Activated T-cell treated with anti-CD3 and anti-CD28 coated beads, Interleukin-2, amount 50 U/mL, for 4 hours (primary cell): ENCODE measurements around the gene RAE1. TPM values are rescaled to one million over a fixed set of nuclear protein-coding genes. Genes with fewer than 3 reads are reported as not detected.

Source experiments
- ATAC-seq, 2 donors: fragments of 200-7000 bp; cut with Tn5 transposase; one replicate each; pipeline ENCODE4 v1.10.0; 2021
- DNase-seq: peaks from one replicate; pipeline ENCODE4 v3.0.0-alpha.2; 2020
- H3K27me3 Mint-ChIP-seq: one replicate; pipeline ENCODE4 v1.8.0; 2021; ENCODE audit warnings: low read depth, mixed read lengths
- H3K36me3 Mint-ChIP-seq: one replicate; pipeline ENCODE4 v1.8.0; 2022; ENCODE audit warnings: mixed read lengths; ENCODE audit not compliant: insufficient read depth
- H3K4me1 Mint-ChIP-seq: one replicate; pipeline ENCODE4 v1.8.0; 2021; ENCODE audit warnings: low read depth, mixed read lengths
- H3K4me3 Mint-ChIP-seq: one replicate; pipeline ENCODE4 v1.8.0; 2021; ENCODE audit warnings: mild to moderate bottlenecking, moderate library complexity, mixed read lengths
- H3K9me3 Mint-ChIP-seq: one replicate; pipeline ENCODE4 v1.8.0; 2021; ENCODE audit warnings: mixed read lengths
- total RNA-seq, 3 donors: library from RNA; stranded (reverse); gene quantifications; one replicate each; pipeline ENCODE4 v1.2.1, GENCODE V29; 2021

The RAE1 gene
- total RNA-seq, 3 donors from 2014 or later: 64.7 to 73.8 (median 68.5) TPM

- Mint-ChIP-seq H3K36me3 (peaks cover 26% of the 10 kb centered on the region), H3K27me3 (no peaks in the 10 kb centered on the region), H3K9me3 (no peaks in the 10 kb centered on the region), H3K4me3 (no peak overlapping the region), H3K4me1 (peaks cover 70% of the 10 kb centered on the region)
- DNase-seq: no peak
- ATAC-seq: no peak
Measured at GRCh38 chr20:57401565-57401918, 50.5 kb downstream of the RAE1 start.

DNA sequence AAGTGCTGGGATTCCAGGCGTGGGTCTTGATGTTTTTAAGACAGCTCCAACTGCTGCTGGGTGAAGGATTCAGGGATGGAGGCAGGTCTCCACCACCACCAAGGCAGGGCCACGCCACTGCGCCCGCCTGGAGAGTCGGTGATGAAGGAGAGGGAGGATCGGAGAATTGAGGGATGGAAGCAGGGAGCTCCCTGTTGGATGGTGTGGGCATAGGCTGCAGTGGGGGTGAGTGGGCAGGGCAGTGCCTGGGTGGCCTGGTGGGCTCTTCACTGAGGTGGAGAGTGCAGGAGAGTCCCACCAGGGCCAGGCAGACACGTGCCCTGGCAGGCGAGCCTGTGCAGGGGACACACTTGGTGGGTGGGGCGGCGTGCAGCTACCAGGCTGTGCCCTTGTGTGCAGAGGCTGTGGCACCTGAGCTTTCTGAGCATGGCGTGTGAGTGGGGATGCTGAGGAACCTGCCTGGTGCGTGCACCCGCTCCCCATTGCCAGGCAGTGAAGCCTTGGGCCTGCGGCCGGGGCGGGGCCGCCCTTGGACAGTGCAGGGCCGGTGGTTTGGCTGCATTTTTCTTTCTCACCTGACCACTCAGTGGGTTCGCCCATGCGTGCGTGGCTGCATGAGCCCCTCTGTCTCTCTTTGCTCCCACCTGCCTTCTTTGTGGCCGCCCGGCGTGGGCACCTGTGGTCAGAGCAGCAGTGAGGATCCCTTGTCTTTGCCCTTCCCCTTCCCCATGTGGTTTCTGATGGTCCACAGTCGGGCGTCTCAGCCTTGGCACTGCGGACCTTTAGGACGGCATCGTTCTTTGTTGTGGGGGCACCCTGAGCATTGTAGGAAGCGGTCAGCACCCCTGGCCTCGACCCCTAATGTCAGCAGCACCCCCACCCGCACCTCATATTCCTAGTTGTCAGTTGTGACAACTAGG, 51.4 kb downstream of the RAE1 start:
- H3K4me3 Mint-ChIP-seq: no peak overlapping the region
- DNase-seq (no peak), ATAC-seq (no peak)
- no peaks in the 10 kb centered on the region for H3K9me3 Mint-ChIP-seq
- peaks cover 61% of the 10 kb centered on the region for H3K4me1 Mint-ChIP-seq
- peaks cover 24% of the 10 kb centered on the region for H3K36me3 Mint-ChIP-seq
- H3K27me3 Mint-ChIP-seq: no peaks in the 10 kb centered on the region

- H3K9me3 Mint-ChIP-seq: no peaks in the 10 kb centered on the region
- no peak for DNase-seq
- H3K36me3 Mint-ChIP-seq: peaks cover 31% of the 10 kb centered on the region
- peaks cover 55% of the 10 kb centered on the region for H3K4me1 Mint-ChIP-seq
- no peak overlapping the region for H3K4me3 Mint-ChIP-seq
- no peak for ATAC-seq
- H3K27me3 Mint-ChIP-seq: no peaks in the 10 kb centered on the region
Measured at GRCh38 chr20:57403216-57403615, 52.2 kb downstream of the RAE1 start.

DNA sequence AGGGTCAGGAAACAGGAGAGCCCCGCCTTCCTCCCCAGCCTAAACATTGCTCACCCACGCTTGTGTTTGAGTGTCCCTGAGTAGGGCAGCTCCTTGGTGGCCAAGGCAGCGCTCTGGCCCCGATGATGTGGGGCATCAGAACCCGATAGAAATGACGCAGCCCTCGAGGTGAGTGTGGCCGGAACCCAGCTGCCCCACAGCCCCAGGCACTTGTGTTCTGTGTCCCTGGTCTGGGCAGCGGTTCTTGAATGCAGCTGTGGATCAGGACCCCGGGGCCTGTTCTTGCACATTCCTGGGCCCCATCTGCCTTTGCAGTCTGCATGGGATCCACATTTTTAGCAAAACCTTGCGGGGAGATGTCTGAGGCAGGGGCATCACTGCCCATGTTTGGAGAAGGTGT, 53.0 kb downstream of the RAE1 start:
- H3K4me1 Mint-ChIP-seq: peaks cover 48% of the 10 kb centered on the region
- no peak overlapping the region for H3K4me3 Mint-ChIP-seq
- H3K36me3 Mint-ChIP-seq: peaks cover 27% of the 10 kb centered on the region
- ATAC-seq (no peak), DNase-seq (no peak)
- no peaks in the 10 kb centered on the region for H3K9me3 Mint-ChIP-seq
- no peaks in the 10 kb centered on the region for H3K27me3 Mint-ChIP-seq

- Mint-ChIP-seq H3K27me3 (no peaks in the 10 kb centered on the region), H3K9me3 (no peaks in the 10 kb centered on the region), H3K4me3 (no peak overlapping the region), H3K4me1 (peaks cover 43% of the 10 kb centered on the region), H3K36me3 (peaks cover 23% of the 10 kb centered on the region)
- ATAC-seq: no peak
- no peak for DNase-seq
Measured at GRCh38 chr20:57404419-57405072, 53.5 kb downstream of the RAE1 start.

DNA sequence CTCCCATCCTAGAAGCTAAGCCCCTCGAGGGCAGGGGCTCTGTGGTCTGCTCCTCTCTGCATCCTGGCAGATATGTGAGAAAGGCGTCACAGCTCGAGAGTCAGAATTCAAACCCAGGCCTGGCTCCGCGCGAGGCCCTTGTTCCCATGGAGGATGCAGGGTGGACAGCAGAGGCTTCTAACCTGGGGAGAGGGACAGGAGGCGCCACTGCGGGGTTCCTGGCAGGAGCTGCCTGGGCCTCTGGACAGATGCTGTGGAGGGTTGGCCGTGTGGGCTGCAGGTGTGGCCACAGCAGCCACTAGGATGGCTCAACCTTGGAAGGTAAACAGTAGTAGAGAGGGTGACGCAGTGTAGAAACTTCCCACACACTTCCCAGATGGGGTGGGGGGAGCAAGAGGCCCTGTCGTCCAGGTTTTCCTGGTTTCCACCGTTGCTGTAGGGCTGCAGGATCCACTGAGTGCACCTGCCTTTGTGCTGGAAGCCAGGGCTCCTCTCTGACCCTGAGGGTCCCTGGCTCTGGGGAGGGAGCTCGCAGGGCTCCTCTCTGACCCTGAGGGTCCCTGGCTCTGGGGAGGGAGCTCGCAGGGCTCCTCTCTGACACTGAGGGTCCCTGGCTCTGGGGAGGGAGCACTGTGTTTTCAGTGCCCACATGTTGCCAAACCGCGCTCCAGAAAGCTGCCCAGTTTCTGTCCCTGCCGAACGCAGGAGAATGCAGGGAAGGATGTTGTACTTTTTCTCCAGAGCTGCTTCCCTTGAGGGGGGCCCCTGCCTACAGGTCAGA, 54.4 kb downstream of the RAE1 start:
- Mint-ChIP-seq H3K36me3 (peaks cover 20% of the 10 kb centered on the region), H3K4me3 (no peak overlapping the region), H3K9me3 (no peaks in the 10 kb centered on the region), H3K4me1 (peaks cover 34% of the 10 kb centered on the region), H3K27me3 (no peaks in the 10 kb centered on the region)
- ATAC-seq: no peak
- DNase-seq: no peak

DNA sequence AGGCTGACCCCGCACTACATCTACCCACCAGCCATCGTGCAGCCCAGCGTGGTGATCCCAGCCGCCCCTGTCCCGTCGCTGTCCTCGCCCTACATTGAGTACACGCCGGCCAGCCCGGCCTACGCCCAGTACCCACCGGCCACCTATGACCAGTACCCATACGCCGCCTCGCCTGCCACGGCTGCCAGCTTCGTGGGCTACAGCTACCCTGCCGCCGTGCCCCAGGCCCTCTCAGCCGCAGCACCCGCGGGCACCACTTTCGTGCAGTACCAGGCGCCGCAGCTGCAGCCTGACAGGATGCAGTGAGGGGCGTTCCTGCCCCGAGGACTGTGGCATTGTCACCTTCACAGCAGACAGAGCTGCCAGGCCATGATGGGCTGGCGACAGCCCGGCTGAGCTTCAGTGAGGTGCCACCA, 56.5 kb downstream of the RAE1 start:
- Mint-ChIP-seq H3K9me3 (no peaks in the 10 kb centered on the region), H3K36me3 (peaks cover 9% of the 10 kb centered on the region), H3K27me3 (no peaks in the 10 kb centered on the region), H3K4me3 (no peak overlapping the region), H3K4me1 (peaks cover 25% of the 10 kb centered on the region)
- DNase-seq (no peak), ATAC-seq (no peak)

GRCh38 chr20:57408131-57408530, 57.1 kb downstream of the RAE1 start:
- Mint-ChIP-seq H3K36me3 (peaks cover 9% of the 10 kb centered on the region), H3K27me3 (no peaks in the 10 kb centered on the region), H3K9me3 (no peaks in the 10 kb centered on the region), H3K4me3 (no peak overlapping the region), H3K4me1 (peaks cover 20% of the 10 kb centered on the region)
- no peak for DNase-seq
- no peak for ATAC-seq

GRCh38 chr20:57408536-57409233, 57.6 kb downstream of the RAE1 start:
- DNase-seq (no peak), ATAC-seq (no peak)
- Mint-ChIP-seq H3K4me3 (no peak overlapping the region), H3K9me3 (no peaks in the 10 kb centered on the region), H3K4me1 (peaks cover 16% of the 10 kb centered on the region), H3K27me3 (no peaks in the 10 kb centered on the region), H3K36me3 (peaks cover 9% of the 10 kb centered on the region)

- ATAC-seq (no peak), DNase-seq (no peak)
- no peaks in the 10 kb centered on the region for H3K9me3 Mint-ChIP-seq
- peaks cover 14% of the 10 kb centered on the region for H3K4me1 Mint-ChIP-seq
- H3K36me3 Mint-ChIP-seq: peaks cover 9% of the 10 kb centered on the region
- H3K27me3 Mint-ChIP-seq: no peaks in the 10 kb centered on the region
- H3K4me3 Mint-ChIP-seq: no peak overlapping the region
Measured at GRCh38 chr20:57409316-57409671, 58.2 kb downstream of the RAE1 start.

- Mint-ChIP-seq H3K4me3 (no peak overlapping the region), H3K4me1 (peaks cover 14% of the 10 kb centered on the region), H3K36me3 (peaks cover 9% of the 10 kb centered on the region), H3K9me3 (no peaks in the 10 kb centered on the region), H3K27me3 (no peaks in the 10 kb centered on the region)
- DNase-seq: no peak
- ATAC-seq: no peak
Measured at GRCh38 chr20:57409672-57410397, 58.8 kb downstream of the RAE1 start.

DNA sequence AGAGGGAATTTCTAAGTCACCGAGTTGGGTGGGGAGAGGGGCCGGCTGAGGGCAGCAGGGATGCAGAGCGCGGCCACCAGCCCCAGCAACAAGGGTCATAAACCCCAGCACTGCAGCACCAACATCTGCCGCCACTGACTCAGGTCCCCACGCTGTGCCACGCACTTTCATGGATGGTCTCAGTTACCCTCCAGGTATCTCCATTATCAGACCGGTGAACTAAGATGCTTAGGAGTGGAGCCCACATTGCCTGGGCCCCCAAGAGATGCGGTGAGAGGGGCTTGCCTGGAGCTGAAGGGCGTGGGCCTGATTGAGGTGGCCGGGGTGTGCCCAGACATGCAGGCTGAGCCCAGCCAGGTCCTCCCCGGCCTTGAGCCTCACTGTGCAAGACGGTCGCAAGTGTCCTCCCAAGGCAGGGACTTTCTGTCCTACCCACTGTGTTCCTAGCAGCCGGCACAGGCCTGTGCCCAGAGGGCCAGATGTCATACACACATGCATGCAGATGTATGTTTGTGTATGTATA, 59.4 kb downstream of the RAE1 start:
- Mint-ChIP-seq H3K9me3 (no peaks in the 10 kb centered on the region), H3K4me1 (peaks cover 12% of the 10 kb centered on the region)

DNA sequence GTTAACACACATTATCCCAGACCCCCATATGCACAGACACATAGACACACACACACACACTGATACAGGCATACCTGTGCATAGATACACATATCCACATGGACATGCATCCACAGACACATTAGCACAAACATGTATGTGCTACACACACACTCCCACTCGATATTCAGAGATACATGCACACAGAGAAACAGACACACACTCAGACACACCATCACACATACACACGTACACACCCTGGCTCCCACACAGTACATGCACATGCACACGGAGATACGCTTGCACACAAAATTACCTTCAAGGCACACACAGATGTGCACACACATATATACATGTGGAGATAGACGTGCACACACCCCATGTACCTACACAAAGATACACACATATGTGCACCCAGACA, 59.9 kb downstream of the RAE1 start:
- DNase-seq: no peak
- Mint-ChIP-seq H3K4me1 (peaks cover 13% of the 10 kb centered on the region), H3K4me3 (no peak overlapping the region)

More for the DNA sequence above, 59.4 kb downstream of the RAE1 start:
- H3K36me3 Mint-ChIP-seq: peaks cover 9% of the 10 kb centered on the region
- DNase-seq (no peak), ATAC-seq (no peak)
- H3K27me3 Mint-ChIP-seq: no peaks in the 10 kb centered on the region
- H3K4me3 Mint-ChIP-seq: no peak overlapping the region

More for the DNA sequence above, 59.9 kb downstream of the RAE1 start:
- Mint-ChIP-seq H3K9me3 (no peaks in the 10 kb centered on the region), H3K36me3 (peaks cover 9% of the 10 kb centered on the region), H3K27me3 (no peaks in the 10 kb centered on the region)
- no peak for ATAC-seq
